SU-DHL-6 (cell line): ENCODE results near the gene PAF1.

Experiments used
- CTCF ChIP-seq: fragments of 200-600 bp; sonication (generic); IDR thresholded peaks from one replicate; pipeline ENCODE4 v1.5.1; 2017; ENCODE audit warnings: antibody characterized with exemption, mild to moderate bottlenecking, low read length, moderate library complexity; ENCODE audit not compliant: insufficient read depth, poor library complexity, severe bottlenecking
- EZH2phosphoT487 ChIP-seq: fragments of 200-600 bp; sonication (generic), shearing (Covaris generic); conservative IDR thresholded peaks from 2 replicates; pipeline ENCODE4 v1.6.1; 2018; ENCODE audit warnings: mild to moderate bottlenecking, antibody characterized with exemption, low read length, moderate library complexity, mixed read lengths

- TF ChIP-seq CTCF (no peak), EZH2phosphoT487 (no peak)
Observed at GRCh38 chr19:39434123-39435076, 43.5 kb upstream of the PAF1 start.
